ENCODE measurements around the gene NECAB2. TPM values are rescaled to one million over a fixed set of nuclear protein-coding genes. Genes with fewer than 3 reads are reported as not detected.

Gene NECAB2
- total RNA-seq, 1 donor from 2014 or later: not detected

GRCh38 chr16:83968891-83969649 is 1.0 kb downstream of the NECAB2 start:
- intact Hi-C loops (cut with micrococcal nuclease): no loop called here
- H3K36me3 Mint-ChIP-seq (ENCODE audit: low read depth): no peaks in the 10 kb centered on the region

DNA sequence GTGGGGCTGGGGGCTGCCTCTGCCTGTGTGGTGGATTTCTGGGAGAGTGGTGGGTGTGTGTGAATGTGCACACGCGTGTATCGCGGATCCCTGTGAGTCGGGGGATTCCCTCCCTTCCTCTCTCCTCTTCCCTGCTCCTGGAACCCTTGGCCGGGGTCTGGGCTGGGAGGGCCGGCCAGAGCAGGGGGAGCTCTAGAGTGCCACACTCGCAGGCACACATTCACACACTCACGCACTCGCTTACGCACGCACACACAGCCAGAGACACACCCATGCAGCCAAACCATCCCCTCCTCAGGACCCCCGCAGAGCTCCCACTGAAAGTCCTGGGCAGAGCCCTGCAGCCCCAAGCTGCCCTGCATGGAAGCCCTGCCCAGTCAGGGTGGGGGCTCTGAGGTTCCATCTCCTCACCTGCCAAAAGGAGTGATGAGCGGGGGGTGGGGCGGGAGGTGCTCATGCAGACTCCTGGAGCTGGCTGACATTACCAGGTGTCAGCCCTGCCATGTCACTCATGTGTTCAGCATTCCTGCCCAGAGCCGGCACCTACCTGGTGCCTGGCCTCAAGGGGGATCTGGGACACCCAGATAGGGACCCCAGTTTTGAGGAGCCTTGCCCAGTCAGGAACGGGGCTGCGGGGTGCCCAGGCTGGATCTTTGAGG is 1.9 kb downstream of the NECAB2 start:
- Mint-ChIP-seq H3K27me3 (ENCODE audit: low read depth) (peaks cover 13% of the 10 kb centered on the region), H3K4me3 (ENCODE audit: low read depth) (no peak overlapping the region), H3K4me1 (ENCODE audit: low read depth) (no peaks in the 10 kb centered on the region), H3K27ac (no peak overlapping the region), H3K36me3 (ENCODE audit: low read depth) (no peaks in the 10 kb centered on the region), H3K9me3 (no peaks in the 10 kb centered on the region)
- DNase-seq (ENCODE audit: low spot score): no peak
- intact Hi-C loops (cut with micrococcal nuclease): no loop called here

More at GRCh38 chr16:83968891-83969649, 1.0 kb downstream of the NECAB2 start:
- no peaks in the 10 kb centered on the region for H3K4me1 Mint-ChIP-seq (ENCODE audit: low read depth)
- peaks cover 13% of the 10 kb centered on the region for H3K27me3 Mint-ChIP-seq (ENCODE audit: low read depth)
- no peak overlapping the region for H3K4me3 Mint-ChIP-seq (ENCODE audit: low read depth)
- no peak overlapping the region for H3K27ac Mint-ChIP-seq
- no peaks in the 10 kb centered on the region for H3K9me3 Mint-ChIP-seq
- no peak for DNase-seq (ENCODE audit: low spot score)

- H3K4me1 Mint-ChIP-seq (ENCODE audit: low read depth): no peaks in the 10 kb centered on the region
- intact Hi-C loops (cut with micrococcal nuclease): no loop called here
- no peaks in the 10 kb centered on the region for H3K9me3 Mint-ChIP-seq
- H3K27me3 Mint-ChIP-seq (ENCODE audit: low read depth): peaks cover 13% of the 10 kb centered on the region
- DNase-seq (ENCODE audit: low spot score): no peak
- no peak overlapping the region for H3K4me3 Mint-ChIP-seq (ENCODE audit: low read depth)
- no peak overlapping the region for H3K27ac Mint-ChIP-seq
- H3K36me3 Mint-ChIP-seq (ENCODE audit: low read depth): no peaks in the 10 kb centered on the region
These were observed 2.4 kb downstream of the NECAB2 start for GRCh38 chr16:83970430-83970815.

- Mint-ChIP-seq H3K4me1 (ENCODE audit: low read depth) (no peaks in the 10 kb centered on the region), H3K27ac (no peak overlapping the region), H3K4me3 (ENCODE audit: low read depth) (no peak overlapping the region), H3K27me3 (ENCODE audit: low read depth) (peaks cover 13% of the 10 kb centered on the region), H3K9me3 (no peaks in the 10 kb centered on the region), H3K36me3 (ENCODE audit: low read depth) (no peaks in the 10 kb centered on the region)
- no peak for DNase-seq (ENCODE audit: low spot score)
- intact Hi-C loops (cut with micrococcal nuclease): no loop called here
These were observed 3.4 kb downstream of the NECAB2 start for GRCh38 chr16:83971165-83972130.

GRCh38 chr16:83972256-83973008 is 4.4 kb downstream of the NECAB2 start:
- H3K27ac Mint-ChIP-seq: no peak overlapping the region
- H3K4me1 Mint-ChIP-seq (ENCODE audit: low read depth): no peaks in the 10 kb centered on the region
- intact Hi-C loops (cut with micrococcal nuclease): no loop called here
- H3K36me3 Mint-ChIP-seq (ENCODE audit: low read depth): no peaks in the 10 kb centered on the region
- H3K9me3 Mint-ChIP-seq: no peaks in the 10 kb centered on the region
- DNase-seq (ENCODE audit: low spot score): no peak
- no peak overlapping the region for H3K4me3 Mint-ChIP-seq (ENCODE audit: low read depth)
- H3K27me3 Mint-ChIP-seq (ENCODE audit: low read depth): peaks cover 13% of the 10 kb centered on the region

DNA sequence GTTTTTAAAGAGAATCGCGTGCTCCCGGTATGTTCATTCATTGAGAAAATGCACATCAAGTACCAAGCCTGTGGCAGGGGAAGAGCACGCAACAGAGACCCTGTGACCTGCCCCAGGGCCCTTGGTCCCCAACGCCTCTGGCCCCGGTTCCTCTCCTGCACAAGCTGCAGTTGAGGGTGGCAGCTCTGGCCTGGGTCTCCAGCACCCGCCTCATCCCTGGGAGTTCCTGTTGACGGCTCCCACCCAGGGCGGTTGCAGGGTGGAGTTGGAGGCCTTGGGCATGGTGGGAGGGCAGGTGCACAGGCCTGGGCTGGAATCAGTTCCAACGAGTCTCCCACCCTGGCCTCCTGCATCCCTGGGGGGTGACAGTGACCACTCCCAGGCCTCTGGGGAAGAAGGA is 5.0 kb downstream of the NECAB2 start:
- Mint-ChIP-seq H3K4me1 (ENCODE audit: low read depth) (no peaks in the 10 kb centered on the region), H3K27ac (no peak overlapping the region), H3K27me3 (ENCODE audit: low read depth) (peaks cover 10% of the 10 kb centered on the region), H3K4me3 (ENCODE audit: low read depth) (no peak overlapping the region), H3K36me3 (ENCODE audit: low read depth) (no peaks in the 10 kb centered on the region), H3K9me3 (no peaks in the 10 kb centered on the region)
- intact Hi-C loops (cut with micrococcal nuclease): no loop called here
- no peak for DNase-seq (ENCODE audit: low spot score)

- intact Hi-C loops (cut with micrococcal nuclease): no loop called here
- Mint-ChIP-seq H3K4me3 (ENCODE audit: low read depth) (no peak overlapping the region), H3K27me3 (ENCODE audit: low read depth) (peaks cover 10% of the 10 kb centered on the region), H3K9me3 (peaks cover 4% of the 10 kb centered on the region), H3K36me3 (ENCODE audit: low read depth) (no peaks in the 10 kb centered on the region), H3K4me1 (ENCODE audit: low read depth) (no peaks in the 10 kb centered on the region), H3K27ac (no peak overlapping the region)
- no peak for DNase-seq (ENCODE audit: low spot score)
These were observed 5.7 kb downstream of the NECAB2 start for GRCh38 chr16:83973581-83974385.

DNA sequence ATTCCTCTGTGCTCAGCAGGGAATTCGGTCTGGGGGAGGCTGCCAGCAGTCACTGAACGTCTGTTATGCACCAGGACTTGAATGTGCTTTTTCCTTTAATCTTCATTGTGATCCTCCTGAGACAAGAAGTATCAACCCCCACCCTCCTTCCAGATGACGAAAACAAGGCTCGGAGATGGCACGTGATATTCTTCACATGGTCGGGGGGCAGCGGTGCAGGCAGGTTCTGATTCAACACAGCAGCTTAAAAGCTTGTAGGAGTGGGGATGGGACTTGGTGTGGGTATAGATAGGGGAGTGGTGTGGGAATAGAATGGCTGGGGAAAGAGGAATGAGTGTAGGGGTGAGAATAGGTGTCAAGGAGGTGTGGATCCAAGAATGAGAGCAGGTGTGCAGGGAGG is 6.4 kb downstream of the NECAB2 start:
- Mint-ChIP-seq H3K4me3 (ENCODE audit: low read depth) (no peak overlapping the region), H3K27me3 (ENCODE audit: low read depth) (peaks cover 6% of the 10 kb centered on the region), H3K36me3 (ENCODE audit: low read depth) (no peaks in the 10 kb centered on the region), H3K27ac (no peak overlapping the region), H3K4me1 (ENCODE audit: low read depth) (no peaks in the 10 kb centered on the region), H3K9me3 (peaks cover 7% of the 10 kb centered on the region)
- no peak for DNase-seq (ENCODE audit: low spot score)
- intact Hi-C loops (cut with micrococcal nuclease): no loop called here

- Mint-ChIP-seq H3K36me3 (ENCODE audit: low read depth) (no peaks in the 10 kb centered on the region), H3K27me3 (ENCODE audit: low read depth) (no peaks in the 10 kb centered on the region), H3K27ac (no peak overlapping the region), H3K4me3 (ENCODE audit: low read depth) (no peak overlapping the region), H3K4me1 (ENCODE audit: low read depth) (no peaks in the 10 kb centered on the region), H3K9me3 (peaks cover 7% of the 10 kb centered on the region)
- intact Hi-C loops (cut with micrococcal nuclease): no loop called here
- no peak for DNase-seq (ENCODE audit: low spot score)
These were observed 7.7 kb downstream of the NECAB2 start for GRCh38 chr16:83975590-83976260.

- Mint-ChIP-seq H3K27ac (no peak overlapping the region), H3K4me1 (ENCODE audit: low read depth) (no peaks in the 10 kb centered on the region), H3K9me3 (peaks cover 7% of the 10 kb centered on the region), H3K27me3 (ENCODE audit: low read depth) (no peaks in the 10 kb centered on the region), H3K36me3 (ENCODE audit: low read depth) (no peaks in the 10 kb centered on the region), H3K4me3 (ENCODE audit: low read depth) (no peak overlapping the region)
- intact Hi-C loops (cut with micrococcal nuclease): no loop called here
- DNase-seq (ENCODE audit: low spot score): no peak
These were observed 9.2 kb downstream of the NECAB2 start for GRCh38 chr16:83977056-83977815.

- intact Hi-C loops (cut with micrococcal nuclease): no loop called here
- H3K27me3 Mint-ChIP-seq (ENCODE audit: low read depth): no peaks in the 10 kb centered on the region
These were observed 10.4 kb downstream of the NECAB2 start for GRCh38 chr16:83978401-83978904.

More at GRCh38 chr16:83978401-83978904, 10.4 kb downstream of the NECAB2 start:
- no peaks in the 10 kb centered on the region for H3K4me1 Mint-ChIP-seq (ENCODE audit: low read depth)
- H3K4me3 Mint-ChIP-seq (ENCODE audit: low read depth): no peak overlapping the region
- no peak overlapping the region for H3K27ac Mint-ChIP-seq
- DNase-seq (ENCODE audit: low spot score): no peak
- peaks cover 7% of the 10 kb centered on the region for H3K9me3 Mint-ChIP-seq
- no peaks in the 10 kb centered on the region for H3K36me3 Mint-ChIP-seq (ENCODE audit: low read depth)
